Coronary artery (tissue), 2 donors: ENCODE results near the gene BRD3OS.
"Not testable (repeated sequence)": the region's sequence is repeated elsewhere in the genome, so short reads cannot be mapped to it uniquely, and the experiment has no call there.

Experiments
- DNase-seq: peaks from one replicate; pipeline ENCODE4 v3.0.0-alpha.2; 2017; ENCODE audit warnings: low spot score
- H3K27ac ChIP-seq, 2 donors: fragments of 200-600 bp; sonication (generic); one replicate each; pipeline ENCODE4 v1.5.1; 2016 to 2019
- H3K4me3 ChIP-seq: fragments of 200-600 bp; sonication (generic); 2 replicates; pipeline ENCODE4 v1.5.1; 2016; ENCODE audit warnings: mild to moderate bottlenecking, moderate library complexity
- CTCF ChIP-seq: fragments of 200-600 bp; sonication (generic); IDR thresholded peaks from one replicate; pipeline ENCODE4 v1.5.1; 2019; ENCODE audit warnings: antibody characterized with exemption

The BRD3OS gene

GRCh38 chr9:134066913-134067851 is 41.9 kb downstream of the BRD3OS start:
- H3K4me3 ChIP-seq: peak overlapping the region; percentile 92
- H3K27ac ChIP-seq: peak overlapping the region; percentile 54 to 99
- DNase-seq: peak; percentile 75
- TF ChIP-seq CTCF: no peak

GRCh38 chr9:134067904-134068743 is 42.8 kb downstream of the BRD3OS start, which contains the start of gene BRD3:
Gene BRD3 (minus strand): TSS chr9:134068026. CDS start chr9:134053477, 14,549 bp downstream.
- no peak for TF ChIP-seq CTCF
- Histone ChIP-seq H3K27ac (peak within 1 kb of the TSS; percentile 88 to 99), H3K4me3 (peak within 1 kb of the TSS; percentile 92)
- DNase-seq: peak; percentile 82

GRCh38 chr9:134068744-134069479 is 43.6 kb downstream of the BRD3OS start:
- peak; percentile 65 for DNase-seq
- H3K27ac ChIP-seq: peak overlapping the region; percentile 88 to 99
- no peak for TF ChIP-seq CTCF
- H3K4me3 ChIP-seq: peak overlapping the region; percentile 92

GRCh38 chr9:134069480-134070399 is 44.5 kb downstream of the BRD3OS start:
- no peak for TF ChIP-seq CTCF
- Histone ChIP-seq H3K27ac (no peak overlapping the region), H3K4me3 (peak overlapping the region; percentile 92)
- DNase-seq: peak; percentile 71

- no peak overlapping the region for H3K27ac ChIP-seq
- peak; percentile 62 for DNase-seq
- TF ChIP-seq CTCF: no peak
- no peak overlapping the region for H3K4me3 ChIP-seq
Measured at GRCh38 chr9:134071149-134071548, 45.9 kb downstream of the BRD3OS start.

GRCh38 chr9:134072683-134073082 is 47.4 kb downstream of the BRD3OS start:
- not testable (repeated sequence) for H3K4me3 ChIP-seq, DNase-seq, H3K27ac ChIP-seq
